Tibial nerve (tissue), 4 donors: Measurements from ENCODE around the gene PITPNM3. TPM values are rescaled to one million over a fixed set of nuclear protein-coding genes. Genes with fewer than 3 reads are reported as not detected.

ENCODE experiments used
- DNase-seq, 2 donors: peaks; one replicate each; pipeline ENCODE4 v3.0.0-alpha.2; 2019; ENCODE audit warnings: low spot score in 2 of 2
- H3K27ac ChIP-seq, 4 donors: fragments of 200-600 bp; sonication (generic) in 3 of 4; one replicate each; pipeline ENCODE4 v1.5.1; 2017 to 2019; ENCODE audit warnings: mild to moderate bottlenecking in 1 of 4
- H3K27me3 ChIP-seq, 2 donors: fragments of 200-600 bp; sonication (generic) in 1 of 2; one replicate each; pipeline versions ENCODE4 v1.5.1 to v1.6.0; 2017 to 2019
- H3K36me3 ChIP-seq, 3 donors: fragments of 200-600 bp; sonication (generic); one replicate each; pipeline ENCODE4 v1.5.1; 2018 to 2019
- H3K4me1 ChIP-seq, 4 donors: fragments of 200-600 bp; sonication (generic) in 3 of 4; one replicate each; pipeline ENCODE4 v1.5.1; 2017 to 2019
- H3K4me3 ChIP-seq, 4 donors: fragments of 200-600 bp; sonication (generic) in 3 of 4; one replicate each; pipeline ENCODE4 v1.5.1; 2017 to 2019; ENCODE audit warnings: mild to moderate bottlenecking in 1 of 4, moderate library complexity in 1 of 4
- H3K9me3 ChIP-seq, 4 donors: fragments of 200-600 bp; sonication (generic) in 3 of 4; one replicate each; pipeline ENCODE4 v1.5.1; 2017 to 2019
- EP300 ChIP-seq, 2 donors: sonication (generic); formaldehyde crosslinking; IDR thresholded peaks; one replicate each; pipeline ENCODE4 v1.6.1; 2017; ENCODE audit warnings: antibody characterized with exemption in 2 of 2, mild to moderate bottlenecking in 1 of 2
- POLR2A ChIP-seq, 2 donors: fragments of 450-650 bp; IDR thresholded peaks; one replicate each; pipeline ENCODE4 v1.6.1; 2017; ENCODE audit warnings: antibody characterized with exemption in 2 of 2, mild to moderate bottlenecking in 2 of 2, moderate library complexity in 2 of 2
- WGBS, 2 donors: methylation state at CpG; one replicate each; pipeline ENCODE4 v1.1.5; 2018; 5-methylcytosine and 5-hydroxymethylcytosine counted together
- total RNA-seq, 4 donors: library from RNA; depleted of rRNA; stranded (reverse); fragments of >200 nt; gene quantifications; one replicate each; pipeline ENCODE4 v1.1.0, GENCODE V29; 2016
- TF ChIP-seq, protein P1 (sequence below), 5 experiments: fragments of 200-600 bp in 3 of 5; fragments of 450-650 bp in 2 of 5; sonication (generic) in 3 of 5; IDR thresholded peaks; one replicate each; pipeline ENCODE4 v1.5.1; 2016 to 2019; ENCODE audit warnings: antibody characterized with exemption in 5 of 5, mild to moderate bottlenecking in 3 of 5, moderate library complexity in 2 of 5

Gene PITPNM3
- total RNA-seq, 4 donors from 2014 or later, result 0.90 to 5.2 (median 2.3) TPM

DNA sequence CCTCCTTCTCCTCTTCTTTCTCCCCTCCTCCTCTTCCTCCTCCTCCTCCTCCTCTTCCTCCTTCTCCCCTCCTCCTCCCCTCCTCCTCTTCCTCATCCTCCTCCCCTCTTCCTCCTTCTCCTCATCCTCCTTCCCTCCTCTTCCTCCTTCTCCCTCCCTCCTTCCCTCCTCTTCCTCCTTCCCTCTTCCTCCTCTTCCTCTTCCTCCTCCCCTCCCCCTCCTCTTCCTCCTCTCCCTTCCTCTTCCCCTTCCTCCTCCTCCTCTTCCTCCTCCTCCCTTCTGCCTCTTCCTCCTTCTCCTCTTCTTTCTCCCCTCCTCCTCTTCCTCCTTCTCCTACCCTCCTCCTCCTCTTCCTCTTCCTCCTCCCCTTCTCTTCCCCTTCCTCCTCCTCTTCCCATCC lies 5.1 kb upstream of the PITPNM3 start:
- TF ChIP-seq, protein P1, sequence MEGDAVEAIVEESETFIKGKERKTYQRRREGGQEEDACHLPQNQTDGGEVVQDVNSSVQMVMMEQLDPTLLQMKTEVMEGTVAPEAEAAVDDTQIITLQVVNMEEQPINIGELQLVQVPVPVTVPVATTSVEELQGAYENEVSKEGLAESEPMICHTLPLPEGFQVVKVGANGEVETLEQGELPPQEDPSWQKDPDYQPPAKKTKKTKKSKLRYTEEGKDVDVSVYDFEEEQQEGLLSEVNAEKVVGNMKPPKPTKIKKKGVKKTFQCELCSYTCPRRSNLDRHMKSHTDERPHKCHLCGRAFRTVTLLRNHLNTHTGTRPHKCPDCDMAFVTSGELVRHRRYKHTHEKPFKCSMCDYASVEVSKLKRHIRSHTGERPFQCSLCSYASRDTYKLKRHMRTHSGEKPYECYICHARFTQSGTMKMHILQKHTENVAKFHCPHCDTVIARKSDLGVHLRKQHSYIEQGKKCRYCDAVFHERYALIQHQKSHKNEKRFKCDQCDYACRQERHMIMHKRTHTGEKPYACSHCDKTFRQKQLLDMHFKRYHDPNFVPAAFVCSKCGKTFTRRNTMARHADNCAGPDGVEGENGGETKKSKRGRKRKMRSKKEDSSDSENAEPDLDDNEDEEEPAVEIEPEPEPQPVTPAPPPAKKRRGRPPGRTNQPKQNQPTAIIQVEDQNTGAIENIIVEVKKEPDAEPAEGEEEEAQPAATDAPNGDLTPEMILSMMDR (IDR thresholded peaks at IDR 0.05), result no peak
- TF ChIP-seq EP300 (IDR thresholded peaks at IDR 0.05) (no peak), POLR2A (IDR thresholded peaks at IDR 0.05) (no peak)

DNA sequence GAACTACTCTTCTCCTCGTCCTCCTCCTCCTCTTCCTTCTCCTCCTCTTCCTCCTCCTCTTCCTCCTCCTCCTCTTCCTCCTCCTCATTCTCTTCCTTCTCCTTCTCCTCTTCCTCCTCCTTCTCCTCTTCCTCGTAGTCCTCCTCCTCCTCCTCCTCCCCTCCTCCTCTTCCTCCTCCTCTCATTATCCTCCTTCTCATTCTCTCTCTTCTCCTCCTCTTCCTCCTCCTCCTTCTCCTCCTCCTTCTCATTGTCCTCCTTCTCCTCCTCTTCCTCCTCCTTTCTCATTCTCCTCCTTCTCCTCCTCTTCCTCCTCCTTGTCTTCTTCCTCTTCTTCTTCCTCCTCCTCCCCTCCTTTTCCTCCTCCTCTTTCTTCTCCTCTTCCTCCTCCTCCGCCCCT lies 4.1 kb upstream of the PITPNM3 start:
- TF ChIP-seq POLR2A (IDR thresholded peaks at IDR 0.05), result no peak
- TF ChIP-seq EP300 (IDR thresholded peaks at IDR 0.05), result no peak
- TF ChIP-seq, protein P1 (IDR thresholded peaks at IDR 0.05), result no peak
- H3K27ac ChIP-seq, result no peak overlapping the region
- H3K4me1 ChIP-seq, result peaks cover 0 to 11% (median 6%) of the 10 kb centered on the region in 4 donors
- H3K4me3 ChIP-seq, result no peak overlapping the region
- 85 to 86% methylated on average over 3 of the region's 3 CpGs for WGBS, 2 donors
- DNase-seq, result no peak
- H3K9me3 ChIP-seq, result no peaks in the 10 kb centered on the region
- peaks cover 0 to 15% of the 10 kb centered on the region in 2 donors for H3K27me3 ChIP-seq
- H3K36me3 ChIP-seq, result no peaks in the 10 kb centered on the region

More for the DNA sequence above, 5.1 kb upstream of the PITPNM3 start:
- H3K4me3 ChIP-seq, result no peak overlapping the region
- peaks cover 0 to 9% of the 10 kb centered on the region in 2 donors for H3K27me3 ChIP-seq
- H3K27ac ChIP-seq, result no peak overlapping the region
- H3K9me3 ChIP-seq, result no peaks in the 10 kb centered on the region
- DNase-seq, result no peak
- peaks cover 0 to 3% (median 0%) of the 10 kb centered on the region in 4 donors for H3K4me1 ChIP-seq
- no peaks in the 10 kb centered on the region for H3K36me3 ChIP-seq

DNA sequence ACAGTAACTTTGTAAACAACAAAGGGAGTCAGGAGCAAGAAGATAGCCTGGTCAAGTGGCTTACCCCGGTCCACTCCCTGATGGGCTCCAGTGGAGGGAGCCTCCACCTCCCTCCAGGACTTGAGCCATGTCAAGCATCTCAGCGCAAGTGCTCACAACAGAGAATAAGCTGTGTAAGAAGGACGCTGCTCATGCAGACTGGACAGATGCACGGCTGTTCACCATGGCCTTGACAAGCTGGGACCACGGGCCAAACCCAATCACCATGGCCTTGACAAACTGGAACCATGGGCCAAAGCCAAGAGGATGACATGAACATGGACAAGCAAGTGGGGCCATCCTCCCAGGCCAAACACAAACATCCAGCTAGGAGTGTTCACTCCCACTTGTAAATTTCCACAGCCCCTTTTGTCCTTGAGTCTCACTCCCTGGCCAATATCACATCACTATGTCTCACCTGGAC lies 3.4 kb upstream of the PITPNM3 start:
- WGBS, 2 donors, result 86 to 91% methylated on average over 5 of the region's 5 CpGs

DNA sequence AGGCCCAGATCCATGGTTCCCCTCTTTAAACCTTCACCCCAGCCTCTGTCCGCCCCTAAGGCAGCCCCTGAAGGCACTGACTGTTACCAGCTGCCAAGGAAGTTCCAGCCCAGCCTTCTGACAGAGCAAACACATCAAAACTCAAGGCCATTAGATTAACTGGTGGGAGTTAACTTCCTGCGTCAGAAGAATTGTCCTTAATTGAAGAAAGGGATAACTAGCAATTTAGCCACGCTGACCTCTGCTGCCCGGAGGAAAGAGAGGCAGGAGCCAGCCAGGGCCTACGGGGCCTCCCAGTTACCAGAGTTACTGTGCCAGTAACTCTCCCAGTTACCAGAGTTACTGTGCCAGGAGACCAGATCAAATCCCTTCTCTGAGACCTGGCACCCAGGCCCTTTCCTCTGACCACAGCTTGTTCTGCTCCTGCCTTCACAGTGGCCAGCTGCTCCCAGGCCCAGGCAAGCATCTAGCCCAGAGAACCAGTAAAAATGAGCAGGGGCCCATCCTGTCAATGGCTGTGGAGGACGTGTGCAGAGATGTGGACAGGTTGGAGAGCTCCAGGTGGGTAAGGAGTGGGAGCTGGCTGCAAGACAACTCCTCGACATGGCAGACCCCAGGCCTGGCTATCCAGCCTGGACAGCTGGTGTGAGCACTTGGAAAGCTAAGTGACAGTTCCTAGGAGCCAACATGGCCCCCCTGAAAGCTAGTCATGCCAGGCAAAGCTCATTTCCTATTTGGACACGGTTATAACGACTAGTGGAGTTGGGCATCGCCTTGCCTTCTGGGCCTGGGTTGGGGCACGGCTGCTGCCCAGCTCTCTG lies 2.8 kb upstream of the PITPNM3 start:
- peaks cover 0 to 29% of the 10 kb centered on the region in 2 donors for H3K27me3 ChIP-seq
- H3K9me3 ChIP-seq, result no peaks in the 10 kb centered on the region
- H3K4me3 ChIP-seq, result no peak overlapping the region
- no peak for DNase-seq
- TF ChIP-seq, protein P1 (IDR thresholded peaks at IDR 0.05), result no peak
- TF ChIP-seq EP300 (IDR thresholded peaks at IDR 0.05), result no peak
- no peak for TF ChIP-seq POLR2A (IDR thresholded peaks at IDR 0.05)
- H3K27ac ChIP-seq, result no peak overlapping the region
- H3K36me3 ChIP-seq, result no peaks in the 10 kb centered on the region
- WGBS, 2 donors, result 61 to 64% methylated on average over 7 to 11 of the region's 11 CpGs
- peaks cover 0 to 20% (median 14%) of the 10 kb centered on the region in 4 donors for H3K4me1 ChIP-seq

More for the DNA sequence above, 3.4 kb upstream of the PITPNM3 start:
- no peak for TF ChIP-seq POLR2A (IDR thresholded peaks at IDR 0.05)
- no peak for TF ChIP-seq EP300 (IDR thresholded peaks at IDR 0.05)
- TF ChIP-seq, protein P1 (IDR thresholded peaks at IDR 0.05), result no peak
- Histone ChIP-seq H3K27ac (no peak overlapping the region), H3K4me1 (peaks cover 0 to 18% (median 13%) of the 10 kb centered on the region in 4 donors), H3K36me3 (no peaks in the 10 kb centered on the region), H3K9me3 (no peaks in the 10 kb centered on the region), H3K27me3 (peaks cover 0 to 22% of the 10 kb centered on the region in 2 donors), H3K4me3 (no peak overlapping the region)
- no peak for DNase-seq

DNA sequence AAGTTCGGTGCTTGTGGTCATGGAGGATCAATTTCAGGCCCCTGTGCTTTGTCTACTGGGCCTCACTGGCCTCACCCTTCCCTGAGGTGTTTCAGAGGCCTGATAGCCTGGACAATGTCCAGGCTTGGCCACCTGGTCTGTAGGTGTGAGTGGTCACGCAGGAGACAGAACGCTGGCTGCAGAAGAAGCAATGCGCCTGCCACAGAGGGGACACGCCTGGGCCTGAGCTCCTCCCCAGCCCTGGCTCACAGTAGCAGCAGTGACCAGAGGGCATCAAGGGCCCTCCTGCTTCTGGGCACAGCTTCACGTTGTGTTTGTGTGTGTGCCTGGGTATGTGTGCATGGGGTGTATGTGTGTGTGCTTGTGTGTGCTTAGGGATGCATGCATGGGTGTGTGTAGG lies 1.9 kb upstream of the PITPNM3 start:
- peaks cover 0 to 20% (median 14%) of the 10 kb centered on the region in 4 donors for H3K4me1 ChIP-seq
- 75 to 85% methylated on average over 1 to 6 of the region's 6 CpGs for WGBS, 2 donors
- peaks cover 0 to 37% of the 10 kb centered on the region in 2 donors for H3K27me3 ChIP-seq
- no peak for TF ChIP-seq EP300 (IDR thresholded peaks at IDR 0.05)
- TF ChIP-seq, protein P1 (IDR thresholded peaks at IDR 0.05), result no peak
- no peak for TF ChIP-seq POLR2A (IDR thresholded peaks at IDR 0.05)
- no peak overlapping the region for H3K27ac ChIP-seq
- no peaks in the 10 kb centered on the region for H3K9me3 ChIP-seq
- no peak overlapping the region for H3K4me3 ChIP-seq
- no peaks in the 10 kb centered on the region for H3K36me3 ChIP-seq
- DNase-seq, result no peak
